ENCODE results near the gene TRIM52. TPM values are rescaled to one million over a fixed set of nuclear protein-coding genes. Genes with fewer than 3 reads are reported as not detected.
"Not testable (repeated sequence)": the region's sequence is repeated elsewhere in the genome, so short reads cannot be mapped to it uniquely, and the experiment has no call there.

The TRIM52 gene
- total RNA-seq, 1 donor from 2014 or later: 12.8 TPM

DNA sequence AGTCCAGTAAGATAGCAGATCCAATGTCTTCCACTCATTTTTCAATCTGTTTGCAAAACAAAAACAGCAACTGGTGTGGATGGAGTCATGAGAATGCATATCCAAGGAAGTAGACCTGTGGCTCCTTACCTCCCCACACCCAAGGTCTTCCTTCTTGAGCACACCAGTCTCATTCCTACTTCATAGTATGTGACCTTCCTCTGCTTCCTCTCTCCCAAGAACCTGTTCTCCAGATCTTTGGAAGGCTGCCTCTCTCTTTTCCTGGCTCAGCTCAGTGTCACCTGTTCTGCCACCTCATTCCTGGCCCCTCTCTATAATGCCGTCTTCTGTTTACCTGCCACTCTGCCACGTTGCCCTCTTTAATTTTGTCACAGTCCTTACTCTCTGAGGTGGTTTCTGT lies 48.0 kb downstream of the TRIM52 start:
- H3K27me3 Mint-ChIP-seq (ENCODE audit: low read depth): peaks cover 20% of the 10 kb centered on the region
- no peak for DNase-seq (ENCODE audit: low spot score in 2 of 2, unreplicated experiment in 2 of 2)
- TF ChIP-seq, protein P1, sequence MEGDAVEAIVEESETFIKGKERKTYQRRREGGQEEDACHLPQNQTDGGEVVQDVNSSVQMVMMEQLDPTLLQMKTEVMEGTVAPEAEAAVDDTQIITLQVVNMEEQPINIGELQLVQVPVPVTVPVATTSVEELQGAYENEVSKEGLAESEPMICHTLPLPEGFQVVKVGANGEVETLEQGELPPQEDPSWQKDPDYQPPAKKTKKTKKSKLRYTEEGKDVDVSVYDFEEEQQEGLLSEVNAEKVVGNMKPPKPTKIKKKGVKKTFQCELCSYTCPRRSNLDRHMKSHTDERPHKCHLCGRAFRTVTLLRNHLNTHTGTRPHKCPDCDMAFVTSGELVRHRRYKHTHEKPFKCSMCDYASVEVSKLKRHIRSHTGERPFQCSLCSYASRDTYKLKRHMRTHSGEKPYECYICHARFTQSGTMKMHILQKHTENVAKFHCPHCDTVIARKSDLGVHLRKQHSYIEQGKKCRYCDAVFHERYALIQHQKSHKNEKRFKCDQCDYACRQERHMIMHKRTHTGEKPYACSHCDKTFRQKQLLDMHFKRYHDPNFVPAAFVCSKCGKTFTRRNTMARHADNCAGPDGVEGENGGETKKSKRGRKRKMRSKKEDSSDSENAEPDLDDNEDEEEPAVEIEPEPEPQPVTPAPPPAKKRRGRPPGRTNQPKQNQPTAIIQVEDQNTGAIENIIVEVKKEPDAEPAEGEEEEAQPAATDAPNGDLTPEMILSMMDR (IDR thresholded peaks at IDR 0.05; ENCODE audit: unreplicated experiment): no peak
- H3K36me3 Mint-ChIP-seq: no peaks in the 10 kb centered on the region
- no peak overlapping the region for H3K27ac Mint-ChIP-seq
- H3K9me3 Mint-ChIP-seq: no peaks in the 10 kb centered on the region
- no peak overlapping the region for H3K4me3 Mint-ChIP-seq
- peaks cover 16% of the 10 kb centered on the region for H3K4me1 Mint-ChIP-seq

DNA sequence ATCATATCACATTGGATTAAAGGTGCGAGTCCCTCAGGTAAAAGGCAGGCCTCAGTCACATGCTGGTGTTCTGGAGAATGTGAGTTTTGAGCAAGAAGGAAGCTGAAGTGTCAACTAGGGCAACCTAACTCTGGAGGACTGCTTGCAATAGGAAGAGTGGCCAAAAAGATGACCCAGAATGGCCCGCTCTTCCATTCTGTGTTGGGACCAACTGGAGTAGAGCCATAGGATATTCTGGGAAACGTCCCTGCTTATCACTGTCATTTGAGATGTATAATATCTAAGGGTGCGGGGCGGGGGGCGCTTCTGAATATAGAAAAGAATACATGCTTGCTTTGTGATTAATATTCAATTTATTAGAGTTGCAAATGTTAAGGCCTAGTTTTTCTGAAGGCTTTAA lies 48.9 kb downstream of the TRIM52 start:
- DNase-seq (ENCODE audit: low spot score in 2 of 2, unreplicated experiment in 2 of 2): no peak
- Mint-ChIP-seq H3K27me3 (ENCODE audit: low read depth) (peaks cover 20% of the 10 kb centered on the region), H3K9me3 (no peaks in the 10 kb centered on the region), H3K4me1 (peaks cover 8% of the 10 kb centered on the region), H3K36me3 (no peaks in the 10 kb centered on the region), H3K27ac (no peak overlapping the region), H3K4me3 (no peak overlapping the region)
- TF ChIP-seq, protein P1 (IDR thresholded peaks at IDR 0.05; ENCODE audit: unreplicated experiment): no peak

DNA sequence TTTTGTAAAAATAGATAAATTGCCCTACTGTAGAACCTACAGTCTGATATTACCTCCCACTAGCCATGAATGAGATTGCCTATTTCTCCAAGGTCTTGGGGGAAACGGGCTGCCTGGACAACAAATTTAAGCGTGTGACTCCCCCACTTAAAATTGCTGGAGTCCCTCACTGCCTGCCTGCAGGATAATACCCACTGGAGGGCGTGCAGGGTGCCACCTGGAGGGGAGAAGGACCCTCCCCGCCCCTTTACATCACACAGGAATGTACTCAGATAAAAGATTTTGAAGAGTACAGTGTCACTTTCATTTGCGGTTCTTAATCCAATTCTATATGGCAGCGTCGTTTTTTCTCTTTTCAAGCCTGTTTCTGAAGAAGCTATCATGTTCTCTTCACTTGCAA lies 49.7 kb downstream of the TRIM52 start:
- TF ChIP-seq, protein P1 (IDR thresholded peaks at IDR 0.05; ENCODE audit: unreplicated experiment): no peak
- Mint-ChIP-seq H3K27ac (no peak overlapping the region), H3K9me3 (no peaks in the 10 kb centered on the region), H3K36me3 (no peaks in the 10 kb centered on the region), H3K4me1 (peaks cover 11% of the 10 kb centered on the region), H3K27me3 (ENCODE audit: low read depth) (peaks cover 25% of the 10 kb centered on the region), H3K4me3 (no peak overlapping the region)
- DNase-seq (ENCODE audit: low spot score in 2 of 2, unreplicated experiment in 2 of 2): no peak

DNA sequence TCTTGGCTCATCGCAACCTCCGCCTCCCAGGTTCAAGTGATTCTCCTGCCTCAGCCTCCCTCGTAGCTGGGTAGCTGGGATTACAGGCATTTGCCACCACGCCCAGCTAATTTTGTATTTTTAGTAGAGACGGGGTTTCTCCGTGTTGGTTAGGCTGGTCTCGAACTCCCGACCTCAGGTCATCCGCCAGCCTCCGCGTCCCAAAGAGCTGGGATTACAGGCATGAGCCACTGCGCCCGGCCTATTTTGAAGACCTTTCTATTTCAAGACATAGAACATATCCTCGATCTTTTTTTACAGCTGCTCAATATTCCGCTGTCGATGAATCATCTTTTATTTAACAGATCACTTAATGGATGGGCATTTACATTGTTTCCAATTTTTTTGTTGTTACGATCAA lies 50.2 kb downstream of the TRIM52 start:
- not testable (repeated sequence) for H3K9me3 Mint-ChIP-seq
- H3K4me1 Mint-ChIP-seq: peaks cover 15% of the 10 kb centered on the region

DNA sequence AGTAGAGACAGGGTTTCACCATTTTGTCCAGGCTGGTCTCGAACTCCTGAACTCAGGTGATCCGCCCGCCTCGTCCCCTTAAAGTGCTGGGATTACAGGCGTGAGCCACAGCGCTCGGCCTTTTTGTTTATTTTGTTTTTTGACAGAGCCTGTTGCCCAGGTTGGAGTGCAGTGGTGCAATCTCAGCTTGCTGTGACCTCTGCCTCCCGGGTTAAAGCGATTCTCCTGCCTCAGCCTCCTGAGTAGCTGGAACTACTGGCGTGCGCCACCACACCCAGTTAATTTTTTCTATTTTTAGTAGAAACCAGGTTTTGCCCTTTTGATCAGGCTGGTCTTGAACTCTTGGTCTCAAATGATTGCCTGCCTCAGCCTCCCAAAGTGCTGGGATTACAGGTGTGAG lies 50.8 kb downstream of the TRIM52 start:
- H3K4me3 Mint-ChIP-seq; H3K36me3 Mint-ChIP-seq; H3K27ac Mint-ChIP-seq; DNase-seq (ENCODE audit: low spot score in 2 of 2, unreplicated experiment in 2 of 2); H3K9me3 Mint-ChIP-seq: not testable (repeated sequence)
- Mint-ChIP-seq H3K27me3 (ENCODE audit: low read depth) (peaks cover 34% of the 10 kb centered on the region), H3K4me1 (peaks cover 18% of the 10 kb centered on the region)

More for the DNA sequence above, 50.2 kb downstream of the TRIM52 start:
- H3K27ac Mint-ChIP-seq; DNase-seq (ENCODE audit: low spot score in 2 of 2, unreplicated experiment in 2 of 2); H3K4me3 Mint-ChIP-seq; H3K36me3 Mint-ChIP-seq: not testable (repeated sequence)
- H3K27me3 Mint-ChIP-seq (ENCODE audit: low read depth): peaks cover 30% of the 10 kb centered on the region

DNA sequence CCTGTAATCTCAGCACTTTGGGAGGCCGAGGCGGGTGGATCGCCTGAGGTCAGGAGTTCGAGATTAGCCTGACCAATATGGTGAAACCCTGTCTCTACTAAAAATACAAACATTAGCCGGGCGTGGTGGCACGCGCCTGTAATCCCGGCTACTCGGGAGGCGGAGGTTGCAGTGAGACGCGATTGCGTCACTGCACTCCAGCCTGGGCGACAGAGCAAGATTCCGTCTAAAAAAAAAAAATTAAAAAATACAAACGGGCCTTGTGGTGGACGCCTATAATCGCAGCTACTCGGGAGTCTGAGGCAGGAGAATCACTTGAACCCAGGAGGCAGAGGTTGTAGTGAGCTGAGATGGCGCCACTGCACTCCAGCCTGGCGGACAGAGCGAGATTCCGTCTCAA lies 51.9 kb downstream of the TRIM52 start:
- peaks cover 21% of the 10 kb centered on the region for H3K4me1 Mint-ChIP-seq
- not testable (repeated sequence) for H3K4me3 Mint-ChIP-seq; DNase-seq (ENCODE audit: low spot score in 2 of 2, unreplicated experiment in 2 of 2); H3K36me3 Mint-ChIP-seq; H3K9me3 Mint-ChIP-seq; H3K27ac Mint-ChIP-seq
- peaks cover 35% of the 10 kb centered on the region for H3K27me3 Mint-ChIP-seq (ENCODE audit: low read depth)

DNA sequence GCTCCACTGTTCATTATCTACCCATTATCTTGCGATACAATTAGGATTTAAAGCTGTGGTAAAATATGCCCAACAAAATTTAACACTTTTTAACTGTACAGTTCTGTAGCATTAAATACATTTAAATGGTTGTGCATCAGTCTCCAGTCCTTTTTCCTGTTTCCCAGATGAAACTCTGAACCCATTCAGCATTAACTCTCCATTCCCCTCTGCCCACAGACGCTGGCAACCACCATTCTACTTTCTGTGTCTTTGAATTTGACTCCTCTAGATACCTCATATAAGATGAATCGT lies 53.0 kb downstream of the TRIM52 start:
- H3K4me1 Mint-ChIP-seq: peaks cover 22% of the 10 kb centered on the region
- H3K36me3 Mint-ChIP-seq: no peaks in the 10 kb centered on the region
- no peak overlapping the region for H3K27ac Mint-ChIP-seq
- TF ChIP-seq, protein P1 (IDR thresholded peaks at IDR 0.05; ENCODE audit: unreplicated experiment): no peak
- no peaks in the 10 kb centered on the region for H3K9me3 Mint-ChIP-seq
- DNase-seq (ENCODE audit: low spot score in 2 of 2, unreplicated experiment in 2 of 2): no peak
- H3K27me3 Mint-ChIP-seq (ENCODE audit: low read depth): peaks cover 38% of the 10 kb centered on the region
- peak overlapping the region; percentile 73 for H3K4me3 Mint-ChIP-seq

All from mesothelial cell of epicardium (in vitro differentiated cells).